LoVo (cell line): ENCODE results near the gene FDXR.

ENCODE experiments used
- DNase-seq: peaks from one replicate; pipeline ENCODE4 v3.0.0-alpha.2; 2016; ENCODE audit warnings: low spot score

Gene FDXR

GRCh38 chr17:74898376-74898946 is 25.7 kb upstream of the FDXR start:
- DNase-seq: no peak

GRCh38 chr17:74893936-74894671 is 21.3 kb upstream of the FDXR start:
- DNase-seq: no peak

GRCh38 chr17:74892974-74893911 is 20.4 kb upstream of the FDXR start, which contains the start of gene FADS6:
TSS of gene FADS6 (minus strand) at chr17:74893633. CDS start at chr17:74893595, 38 bp downstream.
- no peak for DNase-seq

- no peak for DNase-seq
Measured at GRCh38 chr17:74892013-74892841, 19.4 kb upstream of the FDXR start.

- no peak for DNase-seq
Measured at GRCh38 chr17:74890554-74890953, 17.8 kb upstream of the FDXR start.

- no peak for DNase-seq
Measured at GRCh38 chr17:74888469-74888868, 15.7 kb upstream of the FDXR start.

GRCh38 chr17:74883241-74883745 is 10.5 kb upstream of the FDXR start:
- no peak for DNase-seq

- no peak for DNase-seq
Measured at GRCh38 chr17:74882517-74883240, 9.9 kb upstream of the FDXR start.

- no peak for DNase-seq
Measured at GRCh38 chr17:74881073-74881472, 8.3 kb upstream of the FDXR start.

- DNase-seq: no peak
Measured at GRCh38 chr17:74879308-74879707, 6.5 kb upstream of the FDXR start.

GRCh38 chr17:74878658-74879057 is 5.9 kb upstream of the FDXR start:
- no peak for DNase-seq

- peak; percentile 94 for DNase-seq
Measured at GRCh38 chr17:74877592-74878548, 5.1 kb upstream of the FDXR start.

GRCh38 chr17:74875977-74876593 is 3.3 kb upstream of the FDXR start:
- DNase-seq: no peak

GRCh38 chr17:74875155-74875976 is 2.6 kb upstream of the FDXR start:
- no peak for DNase-seq

GRCh38 chr17:74874615-74875037 is 1.8 kb upstream of the FDXR start:
- DNase-seq: no peak

GRCh38 chr17:74873874-74874614 is 1.2 kb upstream of the FDXR start:
- peak; percentile 24 for DNase-seq

GRCh38 chr17:74873037-74873873 is 461 bp upstream of the FDXR start:
- peak; percentile 99 for DNase-seq
